K562 (cell line): ENCODE results near the gene CDCP2. TPM values are rescaled to one million over a fixed set of nuclear protein-coding genes. Genes with fewer than 3 reads are reported as not detected.
A peak's percentile ranks its signal among the peaks of the same experiment; 100 is the strongest.

Experiments used
- ARID1B ChIP-seq: fragments of 450-650 bp; IDR thresholded peaks from 2 replicates; pipeline ENCODE4 v1.6.1; 2016; ENCODE audit warnings: antibody characterized with exemption, mild to moderate bottlenecking, inconsistent platforms
- BACH1 ChIP-seq: fragments of 200-800 bp; sonication (Bioruptor generic); IDR thresholded peaks from 2 replicates; pipeline ENCODE4 v1.6.1; 2016; ENCODE audit warnings: missing genetic modification characterization, missing compliant biosample characterization
- BRD9 ChIP-seq: fragments of 450-650 bp; IDR thresholded peaks from 2 replicates; pipeline ENCODE4 v1.6.1; 2018; ENCODE audit warnings: low read depth; ENCODE audit not compliant: partially characterized antibody
- CHD2 ChIP-seq: IDR thresholded peaks from 2 replicates; pipeline ENCODE4 v1.6.1; 2011; ENCODE audit warnings: low read depth, low read length
- DMBX1 ChIP-seq: fragments of 250-450 bp; sonication (Bioruptor Pico); IDR thresholded peaks from 2 replicates; pipeline ENCODE4 v1.8.0; 2022; ENCODE audit warnings: inconsistent platforms, mild to moderate bottlenecking, moderate library complexity, borderline replicate concordance
- EP400 ChIP-seq: fragments of 450-650 bp; IDR thresholded peaks from 2 replicates; pipeline ENCODE4 v1.6.1; 2017; ENCODE audit warnings: antibody characterized with exemption, mild to moderate bottlenecking, moderate library complexity
- FOS ChIP-seq: IDR thresholded peaks from 3 replicates; pipeline ENCODE4 v1.6.1; 2011; ENCODE audit not compliant: insufficient read length; ENCODE audit errors: extremely low read depth
- GTF2F1 ChIP-seq: IDR thresholded peaks from 2 replicates; pipeline ENCODE4 v1.6.1; 2011; ENCODE audit warnings: low read depth, low read length, improper control_type of control experiment
- KLF13 ChIP-seq: fragments of 450-650 bp; IDR thresholded peaks from 2 replicates; pipeline ENCODE4 v1.6.1; 2016; ENCODE audit warnings: missing genetic modification characterization, low read depth, mild to moderate bottlenecking, missing compliant biosample characterization, moderate library complexity, borderline replicate concordance
- MBD2 ChIP-seq: sonication (generic); IDR thresholded peaks from 2 replicates; pipeline ENCODE4 v1.6.1; 2016; ENCODE audit warnings: low read depth, borderline replicate concordance
- MCM7 ChIP-seq, 2 experiments: fragments of 450-650 bp; IDR thresholded peaks; 2 replicates each; pipeline ENCODE4 v1.6.1; 2016 to 2018
- NONO ChIP-seq, 2 experiments: fragments of 200-400 bp in 1 of 2; fragments of 450-650 bp in 1 of 2; formaldehyde crosslinking in 1 of 2; IDR thresholded peaks; 2 replicates each; pipeline ENCODE4 v1.6.1; 2017; ENCODE audit warnings: low read depth in 2 of 2, mild to moderate bottlenecking in 2 of 2, moderate library complexity in 2 of 2, low read length in 1 of 2
- PATZ1 ChIP-seq: fragments of 250-450 bp; sonication (Bioruptor Pico); IDR thresholded peaks from 2 replicates; pipeline ENCODE4 v1.5.0; 2020; ENCODE audit warnings: mild to moderate bottlenecking, borderline replicate concordance
- PHB ChIP-seq: fragments of 250-450 bp; sonication (Bioruptor Pico); IDR thresholded peaks from 2 replicates; pipeline ENCODE4 v1.5.0; 2021
- RFX1 ChIP-seq: fragments of 450-650 bp; IDR thresholded peaks from 2 replicates; pipeline ENCODE4 v1.6.1; 2016; ENCODE audit warnings: mild to moderate bottlenecking, moderate library complexity
- SIX5 ChIP-seq, 2 experiments: IDR thresholded peaks; 2 replicates each; pipeline ENCODE4 v1.6.1; 2011; ENCODE audit warnings: low read length in 2 of 2, borderline replicate concordance in 1 of 2, low read depth in 1 of 2, mild to moderate bottlenecking in 1 of 2, moderate library complexity in 1 of 2; ENCODE audit not compliant: insufficient read depth in 1 of 2
- SLC30A9 ChIP-seq: fragments of 250-450 bp; sonication (Bioruptor Pico); IDR thresholded peaks from 2 replicates; pipeline ENCODE4 v1.8.0; 2022; ENCODE audit warnings: mild to moderate bottlenecking, moderate library complexity
- SMC3 ChIP-seq: conservative IDR thresholded peaks from 2 replicates; pipeline ENCODE4 v1.6.1; 2011; ENCODE audit warnings: low read depth, low read length, improper control_type of control experiment; ENCODE audit not compliant: insufficient read depth
- SREBF2 ChIP-seq: sonication (generic); formaldehyde crosslinking; IDR thresholded peaks from 2 replicates; pipeline ENCODE4 v1.4.0; 2020; ENCODE audit warnings: mild to moderate bottlenecking, missing genetic modification reagents
- TSC22D4 ChIP-seq: fragments of 450-650 bp; IDR thresholded peaks from 2 replicates; pipeline ENCODE4 v1.6.1; 2016; ENCODE audit warnings: missing genetic modification characterization, missing biosample characterization, control low read depth
- ZFP36 ChIP-seq: fragments of 150-350 bp; IDR thresholded peaks from 2 replicates; pipeline ENCODE4 v1.6.1; 2018; ENCODE audit warnings: low read length, low read depth; ENCODE audit not compliant: partially characterized antibody
- ZNF444 ChIP-seq: fragments of 250-450 bp; sonication (Bioruptor Pico); IDR thresholded peaks from 2 replicates; pipeline ENCODE4 v1.4.0; 2020; ENCODE audit warnings: mild to moderate bottlenecking, moderate library complexity
- ZNF668 ChIP-seq: fragments of 250-450 bp; sonication (Bioruptor Pico); IDR thresholded peaks from 2 replicates; pipeline ENCODE4 v1.8.0; 2022; ENCODE audit warnings: mild to moderate bottlenecking, inconsistent platforms
- polyA plus RNA-seq, 8 experiments: library from polyadenylated mRNA; depleted of rRNA in 4 of 8; stranded (reverse) in 5 of 8; unstranded in 3 of 8; fragments of >200 nt; fragmentation: Nextera tagmentation in 2 of 8; fragmentation: Illumina TruSeq in 1 of 8; extraction: Ambion mirVana in 2 of 8; extraction: Trizol in 1 of 8; gene quantifications; 2 replicates each; pipeline versions ENCODE4 v1.2.1 to v1.2.3, GENCODE V29; 2011 to 2014; ENCODE audit warnings: inconsistent platforms in 1 of 8, missing spikeins in 1 of 8
- total RNA-seq, 7 experiments: library from RNA; depleted of rRNA in 6 of 7; stranded (reverse); fragments of >200 nt in 6 of 7; fragmentation: Illumina TruSeq in 2 of 7; extraction: Trizol in 2 of 7; gene quantifications; 2 replicates each; pipeline versions ENCODE4 v1.2.1 to v1.2.3, GENCODE V29; 2011 to 2021; ENCODE audit warnings: low replicate concordance in 1 of 7
- TF ChIP-seq, protein P1 (sequence below): sonication (generic); formaldehyde crosslinking; IDR thresholded peaks from 2 replicates; pipeline ENCODE4 v1.8.0; 2022; ENCODE audit warnings: mild to moderate bottlenecking, missing genetic modification reagents, borderline replicate concordance
- TF ChIP-seq, protein P2 (sequence below): fragments of 450-650 bp; IDR thresholded peaks from 2 replicates; pipeline ENCODE4 v1.6.1; 2017; ENCODE audit warnings: mild to moderate bottlenecking, moderate library complexity

Gene CDCP2
- total and polyA plus RNA-seq, 9 of the 15 experiments (the other 6 are each of a cell fraction or from before 2014, with no cell fraction given): not detected

DNA sequence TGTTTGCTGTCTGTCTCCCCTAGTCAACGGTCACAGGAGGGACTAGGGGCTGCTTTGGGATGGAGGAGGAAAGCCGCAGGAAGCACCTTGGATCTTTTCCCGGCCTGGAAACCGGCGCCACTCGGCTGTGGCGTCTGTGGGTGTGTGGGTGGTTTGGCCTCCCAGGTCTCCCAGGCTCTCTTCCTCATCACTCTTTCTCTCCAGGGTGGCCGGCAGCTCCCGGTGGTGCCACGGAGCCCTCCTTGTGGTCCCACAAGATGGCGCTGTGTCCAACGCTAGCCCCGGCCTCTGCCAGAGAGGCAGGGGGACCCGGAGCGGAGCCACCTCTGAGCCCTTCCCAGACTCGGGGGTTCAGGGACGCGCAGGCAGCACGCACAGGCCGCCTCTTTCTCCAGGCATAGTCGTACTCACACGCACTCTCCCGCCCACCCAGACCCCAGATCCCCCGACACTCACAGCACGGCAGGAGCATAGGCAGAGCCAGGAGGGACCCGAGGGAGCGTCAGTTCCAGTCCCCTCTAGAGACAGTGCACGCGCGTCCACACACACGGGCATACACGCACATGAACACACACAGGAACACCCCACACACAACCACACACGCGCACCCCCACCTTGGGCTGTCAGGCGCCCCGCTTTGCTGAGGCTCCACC, 31.2 kb downstream of the CDCP2 start (continued):
- peak; percentile 87 for TF ChIP-seq SMC3
- TF ChIP-seq DMBX1 (CRISPR knock-in tag): peak; percentile 36; the same call in 1 of the 2 replicates
- no peak for TF ChIP-seq PHB (CRISPR knock-in tag)
- TF ChIP-seq RFX1: no peak
- peak; percentile 36; the same call in 1 of the 2 replicates for TF ChIP-seq ARID1B
- no peak for TF ChIP-seq ZNF444
- no peak for TF ChIP-seq ZNF668 (CRISPR knock-in tag)
- TF ChIP-seq CHD2: no peak
- TF ChIP-seq, protein P1, sequence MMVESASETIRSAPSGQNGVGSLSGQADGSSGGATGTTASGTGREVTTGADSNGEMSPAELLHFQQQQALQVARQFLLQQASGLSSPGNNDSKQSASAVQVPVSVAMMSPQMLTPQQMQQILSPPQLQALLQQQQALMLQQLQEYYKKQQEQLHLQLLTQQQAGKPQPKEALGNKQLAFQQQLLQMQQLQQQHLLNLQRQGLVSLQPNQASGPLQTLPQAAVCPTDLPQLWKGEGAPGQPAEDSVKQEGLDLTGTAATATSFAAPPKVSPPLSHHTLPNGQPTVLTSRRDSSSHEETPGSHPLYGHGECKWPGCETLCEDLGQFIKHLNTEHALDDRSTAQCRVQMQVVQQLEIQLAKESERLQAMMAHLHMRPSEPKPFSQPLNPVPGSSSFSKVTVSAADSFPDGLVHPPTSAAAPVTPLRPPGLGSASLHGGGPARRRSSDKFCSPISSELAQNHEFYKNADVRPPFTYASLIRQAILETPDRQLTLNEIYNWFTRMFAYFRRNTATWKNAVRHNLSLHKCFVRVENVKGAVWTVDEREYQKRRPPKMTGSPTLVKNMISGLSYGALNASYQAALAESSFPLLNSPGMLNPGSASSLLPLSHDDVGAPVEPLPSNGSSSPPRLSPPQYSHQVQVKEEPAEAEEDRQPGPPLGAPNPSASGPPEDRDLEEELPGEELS: no peak
- TF ChIP-seq SIX5 (IDR thresholded peaks at IDR 0.05; ENCODE audit: borderline replicate concordance in 1 of 2, insufficient read depth in 1 of 2, low read depth in 1 of 2, low read length in 2 of 2): no peak
- no peak for TF ChIP-seq NONO (IDR thresholded peaks at IDR 0.05; ENCODE audit: low read depth in 2 of 2, low read length in 1 of 2)
- peak; percentile 46; the same call in 1 of the 2 replicates for TF ChIP-seq KLF13 (tag)
- TF ChIP-seq EP400: no peak
- TF ChIP-seq BRD9: no peak
- no peak for TF ChIP-seq SLC30A9 (CRISPR knock-in tag)
- no peak for TF ChIP-seq SREBF2 (CRISPR knock-in tag)
- TF ChIP-seq ZFP36: no peak
- no peak for TF ChIP-seq MBD2
- no peak for TF ChIP-seq TSC22D4 (tag)
- TF ChIP-seq GTF2F1: no peak
- TF ChIP-seq MCM7 (IDR thresholded peaks at IDR 0.05): no peak
- no peak for TF ChIP-seq BACH1 (tag)
- no peak for TF ChIP-seq PATZ1 (CRISPR knock-in tag)
- TF ChIP-seq, protein P2, sequence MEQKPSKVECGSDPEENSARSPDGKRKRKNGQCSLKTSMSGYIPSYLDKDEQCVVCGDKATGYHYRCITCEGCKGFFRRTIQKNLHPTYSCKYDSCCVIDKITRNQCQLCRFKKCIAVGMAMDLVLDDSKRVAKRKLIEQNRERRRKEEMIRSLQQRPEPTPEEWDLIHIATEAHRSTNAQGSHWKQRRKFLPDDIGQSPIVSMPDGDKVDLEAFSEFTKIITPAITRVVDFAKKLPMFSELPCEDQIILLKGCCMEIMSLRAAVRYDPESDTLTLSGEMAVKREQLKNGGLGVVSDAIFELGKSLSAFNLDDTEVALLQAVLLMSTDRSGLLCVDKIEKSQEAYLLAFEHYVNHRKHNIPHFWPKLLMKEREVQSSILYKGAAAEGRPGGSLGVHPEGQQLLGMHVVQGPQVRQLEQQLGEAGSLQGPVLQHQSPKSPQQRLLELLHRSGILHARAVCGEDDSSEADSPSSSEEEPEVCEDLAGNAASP: no peak
- TF ChIP-seq FOS: no peak
